ENCODE measurements around the gene INA.
A peak's percentile ranks its signal among the peaks of the same experiment; 100 is the strongest.
"Not testable (repeated sequence)": the region's sequence is repeated elsewhere in the genome, so short reads cannot be mapped to it uniquely, and the experiment has no call there.

INA gene

DNA sequence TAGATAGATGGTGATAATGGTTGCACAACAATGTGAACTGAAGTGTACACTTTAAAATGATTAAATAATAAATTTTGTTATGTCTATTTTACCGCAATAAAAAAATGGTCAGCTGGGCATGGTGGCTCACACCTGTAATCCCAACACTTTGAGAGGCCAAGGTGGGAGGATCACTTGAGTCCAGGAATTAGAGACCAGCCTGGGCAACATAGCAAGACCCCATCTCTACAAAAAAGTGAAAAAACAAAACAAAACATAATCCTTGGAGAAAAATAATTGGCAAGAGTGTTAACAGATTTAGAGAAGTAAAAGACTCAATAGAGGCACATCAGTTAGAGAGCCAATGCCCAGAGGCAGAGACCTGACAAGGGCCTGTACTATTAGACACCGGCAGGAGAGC is 41.2 kb upstream of the INA start:
- ChIA-PET POLR2A (ENCODE audit: low non-redundant PET) (interaction anchor here (0.6 kb wide), 1 partner anchor 44 kb away, joined by 3 read pairs; no protein-coding TSS in a partner anchor), CTCF (no interaction called here)

DNA sequence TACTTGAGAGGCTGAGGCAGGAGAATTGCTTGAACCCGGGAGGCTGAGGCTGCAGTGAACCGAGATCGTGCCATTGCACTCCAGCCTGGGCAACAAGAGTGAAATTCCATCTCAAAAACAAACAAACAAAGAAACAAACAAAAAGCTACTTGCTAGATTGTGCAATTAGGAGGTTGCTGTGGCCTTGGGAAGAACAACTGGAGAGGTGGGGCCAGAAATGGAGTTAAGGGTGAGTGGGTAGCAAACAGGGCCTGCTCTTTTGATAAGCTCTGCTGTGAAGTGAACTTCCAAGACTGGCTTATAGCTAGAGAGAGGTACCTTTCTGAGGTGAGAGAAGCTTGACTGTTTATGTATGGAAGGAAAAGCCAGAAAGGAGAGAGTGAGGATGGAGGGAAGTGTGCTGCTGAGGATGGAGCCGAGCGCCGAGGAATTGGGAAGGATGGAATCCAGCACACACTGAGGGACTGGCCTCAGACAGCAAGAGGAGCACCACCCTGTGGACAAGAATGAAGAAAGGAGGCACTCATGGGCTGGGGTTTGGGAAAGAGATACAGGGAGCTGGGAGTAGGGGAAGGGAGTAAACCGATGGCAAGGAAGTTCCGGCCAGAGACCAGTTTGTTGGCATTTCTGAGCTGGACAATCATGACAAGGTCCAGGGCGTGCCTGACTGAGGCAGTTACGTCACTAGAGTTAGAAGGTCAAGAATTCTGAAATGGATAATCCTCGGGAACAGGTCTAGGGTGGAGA is 38.3 kb upstream of the INA start:
- ChIA-PET POLR2A (ENCODE audit: low non-redundant PET) (interaction anchor here (0.6 to 2.3 kb wide), 2 partner anchors 46 to 49 kb away, joined by 9 read pairs; partner anchors contain the start of gene NT5C2), CTCF (interaction anchor here (0.6 to 0.8 kb wide), 5 partner anchors 9 to 1588 kb away, joined by 3 to 6 read pairs (median 3); partner anchors contain the start of gene NT5C2)
- peak; percentile 51 for DNase-seq (ENCODE audit: low spot score)
- H3K27ac ChIP-seq = no peak overlapping the region
- TF ChIP-seq, protein P1, sequence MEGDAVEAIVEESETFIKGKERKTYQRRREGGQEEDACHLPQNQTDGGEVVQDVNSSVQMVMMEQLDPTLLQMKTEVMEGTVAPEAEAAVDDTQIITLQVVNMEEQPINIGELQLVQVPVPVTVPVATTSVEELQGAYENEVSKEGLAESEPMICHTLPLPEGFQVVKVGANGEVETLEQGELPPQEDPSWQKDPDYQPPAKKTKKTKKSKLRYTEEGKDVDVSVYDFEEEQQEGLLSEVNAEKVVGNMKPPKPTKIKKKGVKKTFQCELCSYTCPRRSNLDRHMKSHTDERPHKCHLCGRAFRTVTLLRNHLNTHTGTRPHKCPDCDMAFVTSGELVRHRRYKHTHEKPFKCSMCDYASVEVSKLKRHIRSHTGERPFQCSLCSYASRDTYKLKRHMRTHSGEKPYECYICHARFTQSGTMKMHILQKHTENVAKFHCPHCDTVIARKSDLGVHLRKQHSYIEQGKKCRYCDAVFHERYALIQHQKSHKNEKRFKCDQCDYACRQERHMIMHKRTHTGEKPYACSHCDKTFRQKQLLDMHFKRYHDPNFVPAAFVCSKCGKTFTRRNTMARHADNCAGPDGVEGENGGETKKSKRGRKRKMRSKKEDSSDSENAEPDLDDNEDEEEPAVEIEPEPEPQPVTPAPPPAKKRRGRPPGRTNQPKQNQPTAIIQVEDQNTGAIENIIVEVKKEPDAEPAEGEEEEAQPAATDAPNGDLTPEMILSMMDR (conservative IDR thresholded peaks at IDR 0.05; ENCODE audit: low read depth) = no peak

More for the DNA sequence above, 41.2 kb upstream of the INA start:
- H3K27ac ChIP-seq = no peak overlapping the region
- TF ChIP-seq, protein P1 (conservative IDR thresholded peaks at IDR 0.05; ENCODE audit: low read depth) = no peak
- DNase-seq (ENCODE audit: low spot score) = no peak

DNA sequence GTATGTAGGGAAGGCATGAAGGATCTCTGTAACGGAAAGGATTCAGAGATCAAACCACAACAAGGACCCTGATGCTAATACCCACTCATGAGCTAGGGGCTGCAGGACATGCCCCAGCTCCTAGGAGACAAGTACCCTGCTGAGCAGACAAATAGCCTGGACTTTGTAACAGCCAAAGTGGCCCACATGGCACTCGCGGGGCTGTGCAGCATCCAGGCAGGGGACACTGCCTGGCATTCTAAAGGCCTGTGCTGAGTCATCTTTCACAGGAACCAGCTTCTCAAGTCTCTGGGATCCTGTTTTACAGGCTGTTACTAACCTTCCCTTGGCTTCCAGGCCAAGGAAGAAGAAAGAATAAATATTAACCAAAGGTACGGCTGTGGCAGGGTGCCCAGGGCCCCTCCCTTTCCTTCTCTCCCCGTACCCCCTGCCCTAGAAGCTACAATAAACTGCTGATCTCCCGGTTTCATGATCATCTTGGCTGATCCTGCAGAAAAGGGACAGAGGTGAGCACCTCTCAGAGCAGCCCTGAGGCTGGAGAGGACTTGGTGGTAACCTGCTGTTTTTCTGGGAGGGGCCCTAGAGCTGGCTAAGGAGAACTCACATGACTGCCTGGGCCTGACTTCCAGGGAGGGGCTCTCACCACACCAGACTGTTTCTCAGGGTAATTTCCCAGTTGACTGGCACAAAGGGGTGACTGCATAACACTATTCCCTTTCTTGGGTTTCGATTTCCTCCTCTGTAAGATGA is 35.5 kb upstream of the INA start:
- peak; percentile 86 for DNase-seq (ENCODE audit: low spot score)
- ChIA-PET POLR2A (ENCODE audit: low non-redundant PET) (interaction anchor here (0.5 to 1.5 kb wide), 3 partner anchors 10 to 49 kb away, joined by 4 to 7 read pairs (median 6); no protein-coding TSS in a partner anchor), CTCF (interaction anchor here (0.6 to 1.5 kb wide), 2 partner anchors 49 to 323 kb away, joined by 4 to 5 read pairs; partner anchors contain the start of gene CNNM2)
- peak overlapping the region; percentile 89 for H3K27ac ChIP-seq
- TF ChIP-seq, protein P1 (conservative IDR thresholded peaks at IDR 0.05; ENCODE audit: low read depth) = no peak

DNA sequence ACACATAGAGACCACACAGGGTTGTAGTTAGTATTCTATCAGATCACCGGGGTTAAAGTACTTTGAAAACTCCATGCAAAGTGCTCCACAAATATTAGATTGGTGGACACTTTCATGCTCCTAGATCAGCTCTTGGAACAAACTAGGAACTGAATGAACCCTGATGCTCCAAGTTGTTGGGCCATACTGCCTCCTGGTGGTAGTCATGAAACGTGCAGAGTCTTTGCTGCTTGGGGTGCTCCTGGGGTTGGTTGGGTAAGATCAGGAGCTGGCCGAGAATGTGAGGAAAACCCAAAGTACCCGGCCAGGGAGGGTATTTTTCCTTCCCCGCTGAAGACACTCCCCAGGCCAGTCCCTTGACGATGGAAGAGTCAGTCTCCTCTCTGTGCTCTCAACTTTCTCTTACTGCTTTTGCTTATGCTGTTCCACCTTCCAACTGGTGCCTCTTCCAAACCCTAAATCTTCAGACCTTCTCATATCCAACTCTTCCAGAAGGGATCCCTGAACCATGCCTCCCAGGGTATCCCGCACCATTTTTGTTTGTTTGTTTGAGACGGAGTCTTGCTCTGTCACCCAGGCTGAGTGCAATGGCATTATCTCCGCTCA is 32.2 kb upstream of the INA start:
- DNase-seq (ENCODE audit: low spot score) = peak; percentile 72
- POLR2A ChIA-PET (ENCODE audit: low non-redundant PET) = no interaction called here
- no peak overlapping the region for H3K27ac ChIP-seq
- CTCF ChIA-PET = interaction anchor here (0.6 to 1.7 kb wide), 19 partner anchors 13 to 328 kb away, joined by 3 to 12 read pairs (median 4); partner anchors contain the start of gene NT5C2
- TF ChIP-seq, protein P1 (conservative IDR thresholded peaks at IDR 0.05; ENCODE audit: low read depth) = peak; percentile 31; the same call in 1 of the 2 replicates

DNA sequence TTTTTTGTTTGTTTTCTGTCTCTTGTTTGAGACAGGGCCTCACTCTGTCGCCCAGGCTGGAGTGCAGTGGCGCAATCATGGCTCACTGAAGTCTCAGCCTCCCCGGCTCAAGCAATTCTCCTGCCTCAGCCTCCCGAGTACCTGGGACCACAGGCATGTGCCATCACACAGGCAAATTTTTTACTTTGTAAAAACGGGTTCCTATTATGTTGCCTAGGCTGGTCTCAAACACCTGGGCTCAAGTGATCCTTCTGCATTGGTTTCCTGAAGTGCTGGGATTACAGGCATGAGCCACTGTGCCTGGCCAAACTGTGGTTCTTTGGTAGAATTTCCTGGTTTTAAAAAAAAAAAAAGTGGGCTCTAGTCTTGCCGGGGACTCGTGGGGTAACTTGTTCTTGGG is 31.4 kb upstream of the INA start, which contains the start of gene RPEL1:
RPEL1 (plus strand) TSS at position 301 of the 400 bp plus-strand sequence. CDS start 110 bp downstream, outside the sequence.
- POLR2A ChIA-PET (ENCODE audit: low non-redundant PET); H3K27ac ChIP-seq; DNase-seq (ENCODE audit: low spot score): not testable (repeated sequence)
- CTCF ChIA-PET = interaction anchor here (1.5 kb wide), 1 partner anchor 31 kb away, joined by 6 read pairs; no protein-coding TSS in a partner anchor

DNA sequence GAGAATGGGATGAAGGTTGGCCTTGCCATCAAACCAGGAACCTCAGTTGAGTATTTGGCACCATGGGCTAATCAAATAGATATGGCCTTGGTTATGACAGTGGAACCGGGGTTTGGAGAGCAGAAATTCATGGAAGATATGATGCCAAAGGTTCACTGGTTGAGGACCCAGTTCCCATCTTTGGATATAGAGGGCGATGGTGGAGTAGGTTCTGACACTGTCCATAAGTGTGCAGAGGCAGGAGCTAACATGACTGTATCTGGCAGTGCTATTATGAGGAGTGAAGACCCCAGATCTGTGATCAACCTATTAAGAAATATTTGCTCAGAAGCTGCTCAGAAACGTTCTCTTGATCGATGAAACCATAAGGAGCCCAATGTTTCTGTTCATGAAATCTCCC is 30.6 kb upstream of the INA start:
- no peak for DNase-seq (ENCODE audit: low spot score)
- CTCF ChIA-PET = interaction anchor here (0.6 kb wide), 2 partner anchors 17 to 506 kb away, joined by 3 to 8 read pairs; no protein-coding TSS in a partner anchor
- POLR2A ChIA-PET (ENCODE audit: low non-redundant PET) = no interaction called here
- TF ChIP-seq, protein P1 (conservative IDR thresholded peaks at IDR 0.05; ENCODE audit: low read depth) = no peak
- no peak overlapping the region for H3K27ac ChIP-seq
